EL (cell line): ENCODE results near the gene SLC4A8.

Experiments
- DNase-seq: peaks from one replicate; pipeline ENCODE4 v3.0.0-alpha.2; 2016

SLC4A8 gene

GRCh38 chr12:51395283-51396230 lies 29.1 kb upstream of the SLC4A8 start:
- no peak for DNase-seq

GRCh38 chr12:51397670-51398069 lies 27.0 kb upstream of the SLC4A8 start:
- DNase-seq: no peak

DNA sequence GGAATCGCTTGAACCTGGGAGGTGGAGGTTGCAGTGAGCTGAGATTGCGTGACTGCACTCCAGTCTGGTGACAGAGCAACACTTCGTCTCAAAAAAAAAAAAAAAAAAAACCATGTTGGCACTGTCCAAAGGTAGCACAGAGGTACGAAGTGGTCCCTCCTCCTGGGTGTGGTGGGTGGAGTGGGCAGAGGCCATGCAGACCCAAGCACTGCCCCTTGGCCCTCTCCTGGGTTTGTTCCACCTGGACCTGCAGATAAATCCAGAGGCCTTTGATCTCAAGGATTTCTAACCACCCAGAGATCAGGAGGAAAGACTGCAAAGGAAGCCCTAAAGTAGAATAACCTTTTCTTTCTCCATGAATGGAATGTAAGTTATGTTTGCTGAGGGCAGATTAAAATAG lies 24.7 kb upstream of the SLC4A8 start:
- no peak for DNase-seq

GRCh38 chr12:51401020-51401419 lies 23.6 kb upstream of the SLC4A8 start:
- DNase-seq: no peak

- DNase-seq: no peak
Measured at GRCh38 chr12:51401486-51401885, 23.1 kb upstream of the SLC4A8 start.

GRCh38 chr12:51401900-51402299 lies 22.7 kb upstream of the SLC4A8 start:
- DNase-seq: no peak

DNA sequence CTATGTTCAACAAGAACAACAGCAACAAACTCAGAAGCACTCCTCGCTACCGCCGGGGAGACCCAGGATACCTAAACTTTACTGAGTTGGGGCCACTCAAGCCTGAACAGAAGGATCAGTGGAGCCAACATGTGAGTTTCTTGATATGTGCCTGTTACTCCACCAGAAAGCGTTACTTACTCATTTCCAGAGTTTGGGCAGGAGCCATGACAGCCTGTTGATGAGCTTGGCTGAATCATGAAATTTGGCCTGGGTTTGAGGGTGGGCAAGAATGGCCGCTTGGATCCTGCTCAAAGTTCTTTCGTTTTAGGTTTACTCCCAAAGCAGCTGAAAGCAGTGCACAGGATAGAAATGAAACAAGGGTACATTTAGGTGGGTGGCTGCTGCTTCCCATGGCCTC lies 21.5 kb upstream of the SLC4A8 start:
- no peak for DNase-seq

- DNase-seq: no peak
Measured at GRCh38 chr12:51403681-51404136, 20.9 kb upstream of the SLC4A8 start.

- DNase-seq: no peak
Measured at GRCh38 chr12:51404627-51405026, 20.0 kb upstream of the SLC4A8 start.

- no peak for DNase-seq
Measured at GRCh38 chr12:51405801-51406207, 18.8 kb upstream of the SLC4A8 start.

GRCh38 chr12:51406290-51406689 lies 18.3 kb upstream of the SLC4A8 start:
- DNase-seq: no peak

DNA sequence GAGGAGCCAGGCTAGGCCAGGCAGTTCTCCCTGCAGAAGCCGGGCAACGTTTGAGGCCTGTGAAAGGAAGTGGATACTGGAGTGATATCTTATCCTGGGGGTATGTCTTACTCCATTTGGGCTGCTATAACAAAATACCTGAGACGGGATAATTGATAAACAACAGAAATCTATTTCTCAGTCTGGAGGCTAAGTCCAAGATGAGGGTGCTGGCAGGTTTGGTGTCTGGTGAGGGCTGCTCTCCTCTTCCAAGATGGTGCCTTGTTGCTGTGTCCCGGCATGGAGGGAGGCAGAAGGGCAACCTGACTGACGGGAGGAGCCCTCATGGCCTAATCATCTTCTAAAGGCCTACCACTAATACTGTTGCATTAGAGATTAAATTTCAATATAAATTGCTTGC lies 17.8 kb upstream of the SLC4A8 start:
- no peak for DNase-seq

GRCh38 chr12:51407604-51408003 lies 17.0 kb upstream of the SLC4A8 start:
- DNase-seq: no peak

- DNase-seq: no peak
Measured at GRCh38 chr12:51409846-51410245, 14.8 kb upstream of the SLC4A8 start.

GRCh38 chr12:51413149-51413548 lies 11.5 kb upstream of the SLC4A8 start:
- DNase-seq: no peak

DNA sequence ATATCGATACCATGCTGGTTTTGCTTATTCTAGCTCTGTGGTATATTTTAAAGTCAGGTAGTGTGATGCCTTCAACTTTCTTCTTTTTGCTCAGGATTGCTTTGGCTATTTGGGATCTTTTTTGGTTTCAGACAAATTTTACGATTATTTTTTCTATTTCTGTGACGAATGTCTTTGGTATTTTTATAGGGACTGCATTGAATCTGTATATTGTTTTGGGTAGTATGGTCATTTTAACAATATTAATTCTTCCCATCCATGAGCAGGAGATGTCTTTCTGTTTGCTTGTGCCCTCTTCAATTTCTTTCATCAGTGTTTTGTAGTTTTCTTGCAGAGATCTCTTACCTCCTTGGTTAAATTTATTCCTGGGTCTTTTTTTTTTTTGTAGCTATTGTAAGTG lies 10.8 kb upstream of the SLC4A8 start:
- no peak for DNase-seq

- DNase-seq: no peak
Measured at GRCh38 chr12:51415931-51416330, 8.7 kb upstream of the SLC4A8 start.

DNA sequence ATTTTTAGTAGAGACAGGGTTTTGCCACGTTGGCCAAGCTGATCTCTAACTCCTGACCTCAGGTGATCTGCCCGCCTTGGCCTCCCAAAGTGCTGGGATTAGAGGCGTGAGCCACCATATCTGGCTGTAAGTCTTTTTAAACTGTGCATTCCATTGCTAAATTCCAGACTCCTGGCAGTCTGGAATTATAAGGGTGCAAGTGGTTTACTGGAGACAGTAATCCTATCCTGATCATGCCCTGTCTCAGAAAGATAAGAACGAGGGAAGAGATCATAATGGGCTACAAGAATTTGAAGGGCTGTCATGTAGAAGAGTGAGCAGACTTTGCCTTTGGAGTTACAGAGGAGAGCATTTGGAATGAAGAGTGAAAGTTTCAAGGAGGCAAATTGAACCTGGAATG lies 6.8 kb upstream of the SLC4A8 start:
- DNase-seq: no peak

DNA sequence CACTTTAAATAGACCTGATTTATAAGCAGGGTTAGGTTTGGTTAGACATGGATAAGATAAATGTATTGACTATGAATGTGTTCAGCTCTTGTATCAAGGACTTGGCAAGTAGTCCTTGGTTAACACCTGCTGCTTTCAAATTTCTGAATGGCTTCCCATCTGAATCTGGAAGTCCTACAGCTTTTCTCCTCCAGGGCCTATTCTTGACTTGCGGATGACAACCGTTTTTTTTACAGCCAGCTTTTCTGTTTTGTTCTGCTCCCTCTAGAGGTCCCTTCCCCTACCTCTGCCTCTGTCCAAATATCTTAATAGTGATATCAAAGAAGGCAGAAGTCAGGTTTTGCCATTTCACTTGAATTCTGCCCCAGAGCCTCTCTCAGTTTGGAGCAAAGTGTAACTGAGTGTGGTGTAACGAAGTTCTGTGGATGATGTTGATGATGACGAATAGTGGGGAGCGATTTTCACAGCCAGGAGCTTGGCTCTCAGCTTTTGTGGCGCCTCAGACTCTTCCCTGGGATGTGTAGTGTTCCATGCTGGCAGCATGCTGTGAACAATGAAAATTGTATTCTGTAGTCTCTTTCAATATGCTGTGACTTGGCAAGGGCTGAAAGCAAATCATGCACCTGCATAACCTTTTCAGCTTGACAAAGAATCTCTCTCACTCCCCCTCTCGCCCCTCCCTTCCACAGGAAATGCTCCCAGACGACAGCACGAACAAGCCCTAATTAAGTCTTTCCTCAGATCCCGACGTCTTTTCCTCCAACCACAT lies 5.0 kb upstream of the SLC4A8 start:
- DNase-seq: no peak

GRCh38 chr12:51421266-51421884 lies 3.3 kb upstream of the SLC4A8 start:
- DNase-seq: peak; percentile 76

DNA sequence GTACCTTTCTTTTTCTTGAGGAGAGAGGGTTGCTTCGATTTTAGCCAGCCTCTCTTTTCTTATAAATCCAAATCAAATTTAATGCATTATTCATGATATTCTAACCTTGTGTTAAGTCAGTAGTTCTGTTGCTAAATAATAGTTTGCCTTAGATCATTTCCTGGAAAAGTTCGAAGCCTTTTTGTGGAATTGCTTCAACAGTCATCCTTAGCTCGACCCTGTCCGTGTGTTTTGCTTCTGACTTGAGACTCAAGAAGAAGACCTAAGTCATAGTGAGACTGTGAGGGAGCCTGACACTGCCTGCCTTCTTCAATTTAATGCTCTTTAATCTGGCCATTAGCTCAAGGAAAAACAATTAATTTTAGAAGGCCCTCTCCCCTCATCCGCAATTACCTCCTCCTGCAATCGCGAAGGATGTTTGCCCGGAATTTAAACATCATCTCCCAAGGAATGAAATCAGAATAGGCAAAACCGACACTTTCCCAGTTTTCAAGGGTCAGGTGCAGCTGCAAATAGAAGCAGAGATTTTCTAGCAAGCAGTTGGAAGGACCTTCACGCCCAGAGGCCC lies 453 bp upstream of the SLC4A8 start:
- no peak for DNase-seq

- no peak for DNase-seq
Measured at GRCh38 chr12:51428256-51428655, 3.6 kb downstream of the SLC4A8 start.

DNA sequence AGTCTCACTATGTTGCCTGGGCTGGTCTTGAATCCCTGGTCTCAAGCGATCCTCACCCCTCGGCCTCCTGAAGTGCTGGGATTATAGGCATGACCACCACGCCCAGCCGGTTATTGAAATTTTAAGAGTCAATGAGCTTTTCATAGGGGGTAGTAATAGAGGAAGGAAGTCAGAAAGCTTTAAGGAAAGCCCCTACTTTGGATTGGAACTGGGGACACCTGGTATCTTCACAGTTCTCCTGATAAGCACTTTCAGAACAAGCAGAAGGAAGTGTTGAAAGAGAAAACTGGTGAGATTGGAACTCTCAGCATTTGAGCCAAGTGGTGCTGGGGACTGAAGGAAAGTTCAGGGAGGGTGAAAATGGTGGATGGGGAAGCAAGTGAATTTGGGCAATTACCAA lies 5.1 kb downstream of the SLC4A8 start:
- no peak for DNase-seq
